Mesodermal cell (in vitro differentiated cells): ENCODE data around the gene C3orf80.
"Not testable (repeated sequence)": the region's sequence is repeated elsewhere in the genome, so short reads cannot be mapped to it uniquely, and the experiment has no call there.

Experiments used
- H3K27ac ChIP-seq: 2 replicates; pipeline ENCODE4 v1.7.0; 2013; ENCODE audit warnings: mild to moderate bottlenecking, low read depth, low read length, moderate library complexity; ENCODE audit not compliant: severe bottlenecking
- H3K36me3 ChIP-seq: 2 replicates; pipeline ENCODE4 v1.7.1; 2013; ENCODE audit warnings: mild to moderate bottlenecking, low read length, moderate library complexity; ENCODE audit not compliant: control insufficient read depth, insufficient read depth
- H3K4me1 ChIP-seq: one replicate; pipeline ENCODE4 v1.7.1; 2013; ENCODE audit warnings: mild to moderate bottlenecking, low read length; ENCODE audit not compliant: insufficient read depth, control insufficient read depth, poor library complexity, severe bottlenecking
- H3K4me3 ChIP-seq: 2 replicates; pipeline ENCODE4 v1.7.0; 2013; ENCODE audit warnings: low read length, control low read depth, mild to moderate bottlenecking; ENCODE audit not compliant: insufficient read depth, poor library complexity, severe bottlenecking; ENCODE audit errors: extremely low read depth
- H3K9me3 ChIP-seq: 2 replicates; pipeline ENCODE4 v1.7.1; 2013; ENCODE audit warnings: mild to moderate bottlenecking, low read length, moderate library complexity; ENCODE audit not compliant: control insufficient read depth
- WGBS, 2 experiments: methylation state at CpG; one replicate each; pipeline ENCODE4 v1.1.5; 2013; ENCODE audit warnings: missing lambda C conversion rate in 2 of 2; ENCODE audit not compliant: insufficient coverage in 2 of 2; 5-methylcytosine and 5-hydroxymethylcytosine counted together

Gene C3orf80

GRCh38 chr3:160213191-160213590, 12.0 kb upstream of the C3orf80 start:
- Histone ChIP-seq H3K36me3 (no peaks in the 10 kb centered on the region), H3K4me1 (no peaks in the 10 kb centered on the region), H3K9me3 (no peaks in the 10 kb centered on the region), H3K27ac (no peak overlapping the region), H3K4me3 (no peak overlapping the region)
- WGBS, 2 experiments = 92 to 100% methylated on average over 1 of the region's 1 CpG

GRCh38 chr3:160217675-160218074, 7.5 kb upstream of the C3orf80 start:
- no peak overlapping the region for H3K4me3 ChIP-seq
- 20 to 36% methylated on average over 1 to 2 of the region's 4 CpGs for WGBS, 2 experiments

GRCh38 chr3:160218136-160218535, 7.1 kb upstream of the C3orf80 start:
- no peaks in the 10 kb centered on the region for H3K36me3 ChIP-seq
- H3K9me3 ChIP-seq = no peaks in the 10 kb centered on the region
- H3K4me3 ChIP-seq = no peak overlapping the region
- WGBS, 2 experiments = 33 to 40% methylated on average over 1 to 2 of the region's 3 CpGs
- no peaks in the 10 kb centered on the region for H3K4me1 ChIP-seq
- H3K27ac ChIP-seq = no peak overlapping the region

More at GRCh38 chr3:160217675-160218074, 7.5 kb upstream of the C3orf80 start:
- no peak overlapping the region for H3K27ac ChIP-seq
- H3K9me3 ChIP-seq = no peaks in the 10 kb centered on the region
- H3K36me3 ChIP-seq = no peaks in the 10 kb centered on the region
- H3K4me1 ChIP-seq = no peaks in the 10 kb centered on the region

- 100% methylated on average over 2 of the region's 2 CpGs; no CpG with 5 or more reads in 1 of the 2 experiments for WGBS, 2 experiments
- H3K27ac ChIP-seq = no peak overlapping the region
- H3K4me1 ChIP-seq = no peaks in the 10 kb centered on the region
- no peaks in the 10 kb centered on the region for H3K36me3 ChIP-seq
- H3K9me3 ChIP-seq = no peaks in the 10 kb centered on the region
- H3K4me3 ChIP-seq = no peak overlapping the region
These were observed 5.2 kb upstream of the C3orf80 start for GRCh38 chr3:160220038-160220437.

GRCh38 chr3:160221019-160221418, 4.2 kb upstream of the C3orf80 start:
- Histone ChIP-seq H3K27ac (no peak overlapping the region), H3K4me3 (no peak overlapping the region), H3K9me3 (no peaks in the 10 kb centered on the region), H3K4me1 (no peaks in the 10 kb centered on the region), H3K36me3 (no peaks in the 10 kb centered on the region)
- no CpG with 5 or more reads among the region's 2 CpGs for WGBS, 2 experiments

GRCh38 chr3:160224256-160224655, 966 bp upstream of the C3orf80 start:
- Histone ChIP-seq H3K4me3 (no peak overlapping the region), H3K36me3 (no peaks in the 10 kb centered on the region), H3K4me1 (peaks cover 4% of the 10 kb centered on the region), H3K9me3 (no peaks in the 10 kb centered on the region), H3K27ac (no peak overlapping the region)
- 7 to 19% methylated on average over 9 to 12 of the region's 12 CpGs for WGBS, 2 experiments

- H3K4me1 ChIP-seq = peaks cover 4% of the 10 kb centered on the region
- H3K4me3 ChIP-seq = peak overlapping the region; percentile 45
- H3K36me3 ChIP-seq = no peaks in the 10 kb centered on the region
- 1 to 4% methylated on average over 8 to 16 of the region's 16 CpGs for WGBS, 2 experiments
- H3K27ac ChIP-seq = no peak overlapping the region
- H3K9me3 ChIP-seq = no peaks in the 10 kb centered on the region
These were observed 429 bp upstream of the C3orf80 start for GRCh38 chr3:160224811-160225175.

GRCh38 chr3:160226026-160226907, 1.0 kb downstream of the C3orf80 start:
- Histone ChIP-seq H3K4me1 (peaks cover 4% of the 10 kb centered on the region), H3K4me3 (peak overlapping the region; percentile 45), H3K36me3 (no peaks in the 10 kb centered on the region), H3K9me3 (no peaks in the 10 kb centered on the region), H3K27ac (no peak overlapping the region)
- 2% methylated on average over 67 to 76 of the region's 87 CpGs for WGBS, 2 experiments

GRCh38 chr3:160227419-160227818, 2.2 kb downstream of the C3orf80 start:
- Histone ChIP-seq H3K4me1 (peaks cover 4% of the 10 kb centered on the region), H3K4me3 (no peak overlapping the region), H3K27ac (no peak overlapping the region), H3K36me3 (no peaks in the 10 kb centered on the region), H3K9me3 (no peaks in the 10 kb centered on the region)
- WGBS, 2 experiments = 83% methylated on average over 1 of the region's 3 CpGs; no CpG with 5 or more reads in 1 of the 2 experiments

GRCh38 chr3:160232014-160232413, 6.8 kb downstream of the C3orf80 start:
- Histone ChIP-seq H3K36me3 (no peaks in the 10 kb centered on the region), H3K4me1 (no peaks in the 10 kb centered on the region), H3K9me3 (no peaks in the 10 kb centered on the region), H3K4me3 (no peak overlapping the region), H3K27ac (no peak overlapping the region)
- 60% methylated on average over 1 of the region's 3 CpGs; no CpG with 5 or more reads in 1 of the 2 experiments for WGBS, 2 experiments

- not testable (repeated sequence) for H3K4me3 ChIP-seq, H3K4me1 ChIP-seq, H3K9me3 ChIP-seq, H3K27ac ChIP-seq, H3K36me3 ChIP-seq
- 82 to 87% methylated on average over 4 to 5 of the region's 6 CpGs for WGBS, 2 experiments
These were observed 15.5 kb downstream of the C3orf80 start for GRCh38 chr3:160240719-160241118.
